Stimulated activated CD4-positive, alpha-beta T cell treated with anti-CD3 and anti-CD28 coated beads, TNF-alpha, amount 100 ng/mL, for 1 hour (primary cell): ENCODE measurements around the gene C12orf75.
"Not testable (repeated sequence)": the region's sequence is repeated elsewhere in the genome, so short reads cannot be mapped to it uniquely, and the experiment has no call there.

Experiments
- DNase-seq, 3 donors: peaks; one replicate each; pipeline ENCODE4 v3.0.0-alpha.2; 2020; ENCODE audit warnings: low read depth in 3 of 3, low spot score in 1 of 3

Gene C12orf75

GRCh38 chr12:105330283-105330930 lies at the start of gene C12orf75:
C12orf75 (plus strand) TSS chr12:105330691; CDS start chr12:105330892, 201 bp downstream.
- DNase-seq: peak; percentile 60 to 68 (median 68)

DNA sequence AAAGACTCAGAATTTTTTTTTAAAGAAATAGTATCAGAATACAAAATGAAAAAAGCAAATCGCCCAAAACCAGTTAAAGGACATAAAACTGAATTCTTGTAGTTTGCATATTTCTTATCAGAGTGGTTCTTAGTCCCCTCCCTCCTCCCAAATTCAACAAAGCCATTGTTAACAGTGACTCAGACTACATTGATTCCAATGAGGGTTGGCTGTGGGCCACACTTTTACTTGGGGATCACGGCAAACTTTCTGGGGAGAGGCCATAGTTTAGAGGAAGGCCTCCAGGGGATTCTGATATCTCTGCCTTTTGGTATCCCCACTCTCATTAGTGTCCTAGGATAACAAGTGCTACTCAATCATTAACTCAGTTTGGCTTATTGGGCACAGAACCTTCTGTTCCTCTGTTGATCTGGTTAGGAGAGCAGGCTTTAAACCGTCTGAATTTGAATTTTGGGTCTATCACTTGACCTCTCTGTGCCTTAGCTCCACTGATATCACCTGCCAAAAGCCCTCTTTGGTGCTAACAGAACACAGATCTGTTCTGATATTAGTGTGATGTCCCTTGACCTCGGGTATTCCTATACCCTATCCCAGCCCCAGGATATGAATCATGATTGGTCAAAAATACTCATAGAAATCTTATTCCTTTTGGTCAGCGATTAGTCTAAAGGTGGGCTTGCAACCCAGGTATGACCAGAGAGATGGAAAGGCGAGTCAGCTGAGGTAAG lies 49.4 kb upstream of the C12orf75 start:
- DNase-seq: no peak

GRCh38 chr12:105281694-105282049 lies 48.8 kb upstream of the C12orf75 start:
- DNase-seq: no peak

GRCh38 chr12:105285378-105285777 lies 45.1 kb upstream of the C12orf75 start:
- DNase-seq: no peak

GRCh38 chr12:105287408-105287807 lies 43.1 kb upstream of the C12orf75 start:
- no peak for DNase-seq

DNA sequence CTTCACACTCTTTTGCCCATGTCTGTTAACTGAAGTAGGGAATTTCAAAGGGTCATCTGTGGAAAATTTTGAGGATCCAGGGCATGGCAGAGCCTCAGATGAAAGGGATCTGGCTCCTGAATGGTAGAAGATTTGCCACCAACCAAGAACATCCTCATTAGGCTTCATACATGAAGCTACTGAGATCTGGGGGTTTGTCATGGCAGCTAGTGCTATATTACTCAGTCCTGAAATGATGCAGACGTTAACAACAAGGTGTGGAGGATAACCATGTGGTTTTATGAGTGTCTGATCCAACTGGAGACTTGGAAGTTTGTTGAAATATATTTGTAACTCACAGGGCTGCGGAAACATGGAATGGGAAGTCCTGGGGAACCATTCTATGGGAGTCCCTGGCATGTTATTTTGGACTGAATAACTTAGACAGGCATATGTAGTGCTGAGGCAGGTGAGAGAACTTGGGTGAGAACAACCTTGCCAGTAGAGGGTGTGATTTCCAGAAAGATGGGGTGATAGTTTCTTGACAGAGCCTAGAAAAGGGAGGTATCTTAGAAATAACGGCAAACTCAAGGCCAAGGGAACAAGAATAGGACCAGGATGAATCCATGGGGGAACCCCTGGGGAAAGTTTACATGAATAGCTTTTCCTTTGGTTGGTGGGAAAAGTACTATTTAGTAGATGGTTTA lies 42.0 kb upstream of the C12orf75 start:
- DNase-seq: no peak

DNA sequence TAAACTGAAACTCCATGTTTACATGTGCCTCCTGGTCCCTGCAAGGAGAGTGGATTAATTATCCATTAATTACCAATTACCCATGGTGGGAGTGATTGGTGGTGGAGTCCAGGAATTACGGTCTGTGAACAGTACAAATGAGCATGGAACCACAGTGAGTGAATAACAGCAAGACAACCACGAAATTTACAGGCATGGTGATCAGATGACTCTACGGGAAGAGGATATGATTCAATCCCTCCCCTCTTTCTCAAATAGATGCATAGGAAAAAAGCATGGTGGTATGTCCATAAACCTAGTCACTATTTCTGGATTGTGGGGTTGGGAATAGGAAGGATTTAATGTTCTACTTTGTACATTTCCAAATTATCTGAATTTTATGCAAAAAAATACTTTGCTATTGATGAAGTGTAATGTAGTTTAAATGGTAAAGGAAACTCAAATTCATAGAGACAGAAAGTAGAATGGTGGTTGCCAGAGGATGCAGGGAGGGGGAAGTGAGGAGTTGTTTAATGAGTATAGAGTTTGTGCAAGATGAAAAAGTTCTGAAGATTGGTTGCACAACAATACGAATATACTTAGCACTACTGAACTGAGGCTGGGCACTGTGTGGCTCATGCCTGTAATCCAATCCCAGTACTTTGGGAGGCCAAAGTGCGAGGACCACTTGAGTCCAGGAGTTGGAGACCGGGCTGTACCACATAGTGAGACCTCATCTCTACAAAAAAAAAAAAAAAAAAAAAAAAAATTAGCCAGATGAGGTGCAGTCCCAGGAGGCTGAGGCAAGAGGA lies 41.2 kb upstream of the C12orf75 start:
- DNase-seq: no peak

DNA sequence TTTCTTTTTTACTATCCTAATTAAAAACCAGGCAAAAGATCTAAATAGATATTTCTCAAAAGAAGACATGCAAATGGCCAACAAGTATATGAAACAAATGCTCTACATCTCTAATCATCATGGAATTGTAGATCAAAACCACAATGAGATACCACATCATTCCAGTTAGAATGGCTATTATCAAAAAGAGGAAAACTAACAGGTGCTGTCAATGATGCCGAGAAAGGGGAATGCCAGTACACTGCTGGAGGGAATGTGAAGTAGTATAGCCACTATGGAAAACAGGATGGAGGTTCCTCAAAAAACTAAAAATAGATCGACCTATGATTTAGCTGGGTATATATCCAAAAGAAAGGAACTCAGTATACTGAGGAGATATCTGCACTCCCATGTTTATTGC lies 39.0 kb upstream of the C12orf75 start:
- DNase-seq: no peak

DNA sequence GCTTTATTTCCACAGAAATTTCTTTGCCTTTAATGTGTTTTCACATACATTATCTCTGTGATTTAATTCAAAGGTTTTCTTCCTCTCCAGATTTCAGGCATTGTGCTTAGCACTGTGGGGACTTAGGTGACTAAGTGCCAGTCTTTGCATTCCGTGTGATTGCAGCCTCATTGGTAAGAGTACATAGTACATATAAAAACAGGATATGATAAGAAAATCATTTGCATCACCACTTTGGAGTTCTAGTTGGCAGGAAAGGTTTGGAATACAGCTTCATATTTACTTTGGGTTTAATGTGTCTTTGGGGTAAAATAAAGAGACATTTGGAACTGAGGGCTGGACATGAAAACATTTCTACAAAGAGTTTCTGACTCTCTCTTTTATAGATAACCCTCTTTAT lies 37.8 kb upstream of the C12orf75 start:
- DNase-seq: no peak

GRCh38 chr12:105293187-105293586 lies 37.3 kb upstream of the C12orf75 start:
- no peak for DNase-seq

DNA sequence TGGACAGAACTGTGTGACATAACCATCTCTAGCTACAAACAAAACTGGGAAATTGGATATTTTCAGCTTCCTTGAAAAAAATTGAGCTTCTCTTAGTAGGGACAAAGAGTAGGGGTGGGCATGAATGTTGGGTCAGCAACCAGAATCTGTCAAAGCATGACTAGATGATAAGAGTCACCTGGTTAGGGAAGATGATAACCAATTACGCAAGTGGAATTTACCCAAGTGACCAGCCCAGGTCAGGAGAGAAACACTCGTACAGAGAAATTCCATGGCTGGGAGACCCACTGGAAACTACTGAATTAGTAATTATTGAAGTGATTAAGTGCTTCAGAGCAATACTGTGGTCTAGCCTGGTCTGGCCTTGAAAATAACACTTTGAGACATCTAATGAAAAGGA lies 36.3 kb upstream of the C12orf75 start:
- DNase-seq: no peak

GRCh38 chr12:105294886-105295479 lies 35.5 kb upstream of the C12orf75 start:
- DNase-seq: no peak

DNA sequence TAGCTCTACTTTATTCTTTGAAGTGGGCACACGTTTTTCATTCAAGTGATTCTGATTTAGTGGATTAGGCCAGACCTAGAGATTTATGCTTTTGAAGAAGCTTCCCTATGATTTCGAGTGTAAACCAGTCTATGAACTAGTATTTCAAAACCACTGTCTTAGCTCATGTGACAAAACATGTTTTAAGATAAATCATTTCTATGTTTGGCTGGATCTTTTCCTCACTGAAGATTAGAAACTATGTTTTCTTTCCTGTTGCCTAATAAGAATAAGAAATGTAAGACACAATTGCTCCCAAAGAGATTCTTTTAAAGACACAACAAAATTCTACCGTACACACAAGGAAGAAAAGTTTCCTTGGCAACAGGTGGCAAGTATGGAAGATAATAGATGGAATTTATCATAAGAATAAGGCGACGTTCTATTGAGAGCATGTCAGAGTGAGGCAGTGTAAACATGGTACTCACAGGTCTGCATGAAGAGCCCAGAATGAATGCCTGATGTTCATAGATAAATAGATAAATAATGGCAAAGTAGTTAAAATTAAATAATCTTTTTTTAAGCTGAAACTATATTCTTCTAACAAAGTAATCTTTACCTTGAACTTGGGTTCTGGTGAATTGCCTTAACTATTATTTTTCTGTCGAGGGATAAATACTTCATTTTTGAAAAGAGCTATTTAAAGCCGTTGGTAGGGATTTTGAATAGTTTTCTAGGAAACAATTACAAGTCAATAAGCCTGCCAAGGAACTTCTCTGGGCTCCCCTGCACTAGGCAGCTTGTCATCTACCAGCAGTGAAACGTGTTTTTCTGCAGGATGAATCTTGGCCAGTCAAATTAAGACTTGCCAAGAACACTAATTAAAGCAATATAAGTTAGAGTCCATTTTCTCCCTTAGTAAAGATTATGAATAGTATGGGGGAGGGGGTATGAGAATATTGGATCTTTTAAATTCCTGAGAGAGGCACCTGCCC lies 34.1 kb upstream of the C12orf75 start:
- no peak for DNase-seq

GRCh38 chr12:105300883-105301282 lies 29.6 kb upstream of the C12orf75 start:
- no peak for DNase-seq

- no peak for DNase-seq
Observed at GRCh38 chr12:105301696-105302095, 28.8 kb upstream of the C12orf75 start.

GRCh38 chr12:105302986-105303385 lies 27.5 kb upstream of the C12orf75 start:
- not testable (repeated sequence) for DNase-seq

- not testable (repeated sequence) for DNase-seq
Observed at GRCh38 chr12:105304626-105305025, 25.9 kb upstream of the C12orf75 start.

GRCh38 chr12:105307601-105308314 lies 22.7 kb upstream of the C12orf75 start:
- DNase-seq: not testable (repeated sequence)

DNA sequence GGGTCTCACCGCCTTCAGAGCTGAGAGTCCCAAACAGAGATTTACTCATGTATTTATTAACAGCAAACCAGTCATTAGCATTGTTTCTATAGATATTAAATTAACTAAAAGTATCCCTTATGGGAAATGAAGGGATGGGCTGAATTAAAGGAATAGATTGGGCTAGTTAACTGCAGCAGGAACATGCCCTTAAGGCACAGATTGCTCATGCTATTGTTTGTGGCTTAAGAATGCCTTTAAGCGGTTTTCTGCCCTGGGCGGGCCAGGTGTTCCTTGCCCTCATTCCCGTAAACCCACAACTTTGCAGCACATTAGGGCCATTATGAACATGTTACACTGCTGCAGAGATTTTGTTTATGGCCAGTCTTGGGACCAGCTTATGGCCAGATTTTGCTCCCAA lies 21.7 kb upstream of the C12orf75 start:
- DNase-seq: not testable (repeated sequence)
